PFSK-1 (cell line): ENCODE results near the gene PBX4.

Experiments
- FOXP2 ChIP-seq: optimal IDR thresholded peaks from 2 replicates; pipeline ENCODE3; 2011; ENCODE audit warnings: borderline replicate concordance, control low read depth, inconsistent platforms; ENCODE audit not compliant: insufficient read depth; ENCODE audit errors: extremely low read length, extremely low read depth
- POLR2AphosphoS5 ChIP-seq: IDR thresholded peaks from 2 replicates; pipeline ENCODE4 v1.6.1; 2012; ENCODE audit warnings: low read depth, mild to moderate bottlenecking, control low read depth, low read length, moderate library complexity
- SIN3A ChIP-seq: IDR thresholded peaks from 2 replicates; pipeline ENCODE4 v1.6.1; 2012; ENCODE audit warnings: mild to moderate bottlenecking, low read length, moderate library complexity, borderline replicate concordance; ENCODE audit not compliant: insufficient read depth
- TAF1 ChIP-seq: IDR thresholded peaks from 2 replicates; pipeline ENCODE4 v1.6.1; 2012; ENCODE audit warnings: low read length, control low read depth, borderline replicate concordance; ENCODE audit not compliant: insufficient read depth
- TF ChIP-seq, protein P1 (sequence below), 2 experiments: IDR thresholded peaks; 2 replicates each; pipeline versions ENCODE4 v1.6.1 to v1.8.0; 2011 to 2012; ENCODE audit warnings: low read depth in 2 of 2, low read length in 2 of 2, control low read depth in 1 of 2, inconsistent platforms in 1 of 2, mild to moderate bottlenecking in 1 of 2, moderate library complexity in 1 of 2; ENCODE audit not compliant: insufficient read depth in 1 of 2

PBX4 gene

DNA sequence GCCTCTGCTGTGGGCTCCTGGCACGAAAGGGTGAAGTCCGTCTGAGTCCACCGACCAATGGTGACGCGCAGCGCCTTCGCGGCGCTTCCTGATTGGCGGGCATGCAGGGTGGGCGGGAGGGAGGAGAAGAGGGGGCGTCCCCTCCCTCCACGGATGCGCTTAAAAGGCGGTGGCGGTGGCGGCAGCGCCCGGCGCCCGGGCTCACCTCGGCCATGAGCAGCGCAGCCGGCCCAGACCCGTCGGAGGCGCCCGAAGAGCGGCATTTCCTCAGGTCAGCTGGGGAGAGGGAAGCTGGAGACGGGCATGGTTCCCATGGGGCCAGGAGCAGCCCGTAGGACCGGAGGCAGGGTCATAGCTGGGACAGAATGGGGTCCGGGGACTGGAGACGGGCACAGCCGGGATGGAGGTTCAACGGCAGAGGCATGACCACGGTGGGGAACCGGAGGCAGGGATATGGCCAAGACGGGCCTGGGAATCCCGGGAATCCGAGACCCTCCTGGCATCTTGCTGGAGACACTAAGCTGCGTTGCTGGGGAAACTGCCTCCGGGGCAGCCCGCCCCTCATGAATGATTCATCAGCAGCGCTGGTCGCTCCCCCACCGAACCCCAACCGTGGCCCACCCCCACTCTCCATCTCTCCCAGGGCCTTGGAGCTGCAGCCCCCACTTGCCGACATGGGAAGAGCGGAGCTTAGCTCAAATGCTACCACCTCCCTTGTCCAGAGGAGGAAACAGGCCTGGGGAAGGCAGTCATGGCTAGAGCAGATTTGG, 89.6 kb downstream of the PBX4 start, which contains the start of gene YJEFN3:
TSS of gene YJEFN3 (plus strand) at position 191 of the 770 bp plus-strand sequence. CDS start at position 213, 22 bp downstream.
- TF ChIP-seq, protein P1, sequence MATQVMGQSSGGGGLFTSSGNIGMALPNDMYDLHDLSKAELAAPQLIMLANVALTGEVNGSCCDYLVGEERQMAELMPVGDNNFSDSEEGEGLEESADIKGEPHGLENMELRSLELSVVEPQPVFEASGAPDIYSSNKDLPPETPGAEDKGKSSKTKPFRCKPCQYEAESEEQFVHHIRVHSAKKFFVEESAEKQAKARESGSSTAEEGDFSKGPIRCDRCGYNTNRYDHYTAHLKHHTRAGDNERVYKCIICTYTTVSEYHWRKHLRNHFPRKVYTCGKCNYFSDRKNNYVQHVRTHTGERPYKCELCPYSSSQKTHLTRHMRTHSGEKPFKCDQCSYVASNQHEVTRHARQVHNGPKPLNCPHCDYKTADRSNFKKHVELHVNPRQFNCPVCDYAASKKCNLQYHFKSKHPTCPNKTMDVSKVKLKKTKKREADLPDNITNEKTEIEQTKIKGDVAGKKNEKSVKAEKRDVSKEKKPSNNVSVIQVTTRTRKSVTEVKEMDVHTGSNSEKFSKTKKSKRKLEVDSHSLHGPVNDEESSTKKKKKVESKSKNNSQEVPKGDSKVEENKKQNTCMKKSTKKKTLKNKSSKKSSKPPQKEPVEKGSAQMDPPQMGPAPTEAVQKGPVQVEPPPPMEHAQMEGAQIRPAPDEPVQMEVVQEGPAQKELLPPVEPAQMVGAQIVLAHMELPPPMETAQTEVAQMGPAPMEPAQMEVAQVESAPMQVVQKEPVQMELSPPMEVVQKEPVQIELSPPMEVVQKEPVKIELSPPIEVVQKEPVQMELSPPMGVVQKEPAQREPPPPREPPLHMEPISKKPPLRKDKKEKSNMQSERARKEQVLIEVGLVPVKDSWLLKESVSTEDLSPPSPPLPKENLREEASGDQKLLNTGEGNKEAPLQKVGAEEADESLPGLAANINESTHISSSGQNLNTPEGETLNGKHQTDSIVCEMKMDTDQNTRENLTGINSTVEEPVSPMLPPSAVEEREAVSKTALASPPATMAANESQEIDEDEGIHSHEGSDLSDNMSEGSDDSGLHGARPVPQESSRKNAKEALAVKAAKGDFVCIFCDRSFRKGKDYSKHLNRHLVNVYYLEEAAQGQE (IDR thresholded peaks at IDR 0.05; ENCODE audit: insufficient read depth in 1 of 2, low read depth in 2 of 2, low read length in 2 of 2), result no peak
- TF ChIP-seq POLR2AphosphoS5, result no peak
- TF ChIP-seq TAF1, result no peak

DNA sequence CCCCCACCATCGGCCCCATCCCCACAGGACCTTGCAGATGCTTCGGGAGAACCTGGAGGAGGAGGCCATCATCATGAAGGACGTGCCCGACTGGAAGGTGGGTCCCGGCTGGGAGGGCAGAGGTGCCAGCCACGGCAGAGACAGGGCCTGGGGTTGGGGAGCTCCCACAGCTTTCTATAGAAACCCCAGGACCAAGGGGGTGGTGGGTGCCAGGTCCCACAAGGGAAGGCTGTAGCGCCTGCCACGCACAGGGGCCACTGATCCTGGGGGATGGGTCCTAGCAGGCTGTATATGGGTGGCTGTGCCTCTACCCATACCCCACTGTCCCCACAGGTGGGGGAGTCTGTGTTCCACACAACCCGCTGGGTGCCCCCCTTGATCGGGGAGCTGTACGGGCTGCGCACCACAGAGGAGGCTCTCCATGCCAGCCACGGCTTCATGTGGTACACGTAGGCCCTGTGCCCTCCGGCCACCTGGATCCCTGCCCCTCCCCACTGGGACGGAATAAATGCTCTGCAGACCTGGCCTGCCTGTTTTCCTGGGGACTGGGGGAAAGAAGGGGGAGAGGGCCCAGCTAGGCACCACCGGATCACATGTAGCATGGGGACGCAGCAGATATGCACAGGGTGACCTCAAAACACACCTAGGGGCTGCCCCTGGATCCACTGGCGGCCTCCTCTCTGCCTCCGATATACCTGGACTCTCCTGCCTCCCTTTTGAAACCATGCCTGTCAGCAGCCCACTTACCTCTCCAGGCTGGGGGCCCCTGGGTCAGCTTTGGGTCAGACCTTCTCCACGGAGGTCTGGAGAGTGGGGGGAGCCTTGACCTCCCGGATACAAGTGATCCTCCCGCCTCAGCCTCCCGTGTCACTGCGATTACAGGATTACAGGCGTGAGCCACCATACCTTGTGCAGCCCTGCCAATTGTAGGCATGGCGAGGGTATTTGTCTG, 90.5 kb downstream of the PBX4 start:
- TF ChIP-seq FOXP2 (no peak), POLR2AphosphoS5 (no peak), TAF1 (no peak), SIN3A (no peak)
- TF ChIP-seq, protein P1 (IDR thresholded peaks at IDR 0.05; ENCODE audit: insufficient read depth in 1 of 2, low read depth in 2 of 2, low read length in 2 of 2), result no peak

DNA sequence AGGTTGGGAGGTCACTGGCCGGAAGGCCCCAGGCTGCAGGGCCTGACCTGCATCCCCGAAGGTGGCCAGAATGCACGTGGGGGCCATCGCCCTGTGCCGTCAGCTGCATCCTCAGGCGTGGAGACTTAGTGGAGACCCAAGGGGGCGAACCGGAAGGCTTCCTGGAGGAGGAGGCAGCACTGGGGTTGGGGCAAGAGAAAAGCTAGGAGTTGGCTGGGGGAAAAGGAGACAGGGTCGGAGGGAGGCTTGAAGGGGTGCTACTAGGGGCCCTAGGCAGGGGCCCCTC, 91.2 kb downstream of the PBX4 start:
- TF ChIP-seq FOXP2 (no peak), SIN3A (no peak), POLR2AphosphoS5 (no peak), TAF1 (no peak)
- TF ChIP-seq, protein P1 (IDR thresholded peaks at IDR 0.05; ENCODE audit: insufficient read depth in 1 of 2, low read depth in 2 of 2, low read length in 2 of 2), result no peak

GRCh38 chr19:19526581-19527370, 91.7 kb downstream of the PBX4 start:
- no peak for TF ChIP-seq FOXP2
- no peak for TF ChIP-seq TAF1
- no peak for TF ChIP-seq POLR2AphosphoS5
- no peak for TF ChIP-seq SIN3A
- TF ChIP-seq, protein P1 (IDR thresholded peaks at IDR 0.05; ENCODE audit: insufficient read depth in 1 of 2, low read depth in 2 of 2, low read length in 2 of 2), result no peak
